B cell (primary cell): ENCODE data around the gene CACNA2D4. TPM values are rescaled to one million over a fixed set of nuclear protein-coding genes. Genes with fewer than 3 reads are reported as not detected.

Source experiments
- ATAC-seq: fragments of 200-7000 bp; cut with Tn5 transposase; one replicate; pipeline ENCODE4 v1.10.0; 2021; ENCODE audit warnings: low read depth, mild to moderate bottlenecking, moderate number of reproducible peaks, moderate library complexity
- CTCF ChIA-PET: fragments of 350-600 bp; sonication (Branson Sonifier 250); formaldehyde crosslinking; loops from one replicate; lab custom pipeline; 2021; ENCODE audit warnings: antibody characterized with exemption, inconsistent platforms; lab: Charles Lee
- POLR2A ChIA-PET: fragments of 350-600 bp; sonication (Branson Sonifier 250); formaldehyde crosslinking; loops from one replicate; lab custom pipeline; 2021; ENCODE audit warnings: antibody characterized with exemption; lab: Charles Lee
- DNase-seq: peaks from one replicate; pipeline ENCODE4 v3.0.0; 2013
- H2AFZ ChIP-seq: 2 replicates; pipeline ENCODE4 v1.6.1; 2012; ENCODE audit warnings: mild to moderate bottlenecking, low read depth, low read length; ENCODE audit not compliant: insufficient read depth, poor library complexity, severe bottlenecking
- H3K27ac ChIP-seq, 2 donors: 1 replicate in 1 of 2; 2 replicates in 1 of 2; pipeline ENCODE4 v1.5.1; 2012 to 2013; ENCODE audit warnings: low read length in 2 of 2, mild to moderate bottlenecking in 2 of 2, moderate library complexity in 1 of 2
- H3K27me3 ChIP-seq, 4 experiments: fragments of 200-600 bp in 1 of 4; sonication (generic) in 1 of 4; replicated peaks in 1 of 4; 1 replicate in 2 of 4; 2 replicates in 2 of 4; pipeline versions ENCODE4 v1.6.1 to v1.7.0; 2013 to 2016; ENCODE audit warnings: low read length in 3 of 4, mild to moderate bottlenecking in 2 of 4, mixed read lengths in 1 of 4, moderate library complexity in 1 of 4; ENCODE audit not compliant: insufficient read depth in 4 of 4, control insufficient read depth in 3 of 4; ENCODE audit errors: control extremely low read depth in 1 of 4
- H3K36me3 ChIP-seq, 2 experiments: replicated peaks in 1 of 2; 1 replicate in 1 of 2; 2 replicates in 1 of 2; pipeline versions ENCODE4 v1.6.1 to v1.7.1; 2013; ENCODE audit warnings: low read length in 1 of 2; ENCODE audit not compliant: insufficient read depth in 2 of 2, control insufficient read depth in 1 of 2; ENCODE audit errors: control extremely low read depth in 1 of 2, extremely low read depth in 1 of 2
- H3K4me1 ChIP-seq, 2 donors: fragments of 200-600 bp in 1 of 2; sonication (generic) in 1 of 2; 1 replicate in 1 of 2; 2 replicates in 1 of 2; pipeline versions ENCODE4 v1.5.1 to v1.6.1; 2013 to 2017; ENCODE audit warnings: low read length in 2 of 2; ENCODE audit not compliant: control insufficient read depth in 2 of 2, insufficient read depth in 2 of 2
- H3K4me2 ChIP-seq: replicated peaks from 2 replicates; pipeline ENCODE3; 2012; ENCODE audit warnings: mild to moderate bottlenecking, low read depth, low read length; ENCODE audit not compliant: poor library complexity, severe bottlenecking
- H3K4me3 ChIP-seq, 5 experiments: fragments of 200-600 bp in 1 of 5; sonication (generic) in 1 of 5; 1 replicate in 3 of 5; 2 replicates in 2 of 5; pipeline versions ENCODE4 v1.5.1 to v1.7.0; 2011 to 2016; ENCODE audit warnings: low read length in 4 of 5, mild to moderate bottlenecking in 4 of 5, low read depth in 2 of 5, control low read depth in 1 of 5, moderate library complexity in 1 of 5; ENCODE audit not compliant: insufficient read depth in 1 of 5; ENCODE audit errors: control extremely low read depth in 1 of 5, extremely low read depth in 1 of 5
- H3K79me2 ChIP-seq: fragments of 200-600 bp; sonication (generic); one replicate; pipeline ENCODE4 v1.6.0; 2016; ENCODE audit warnings: low read length; ENCODE audit not compliant: control insufficient read depth, insufficient read depth
- H3K9ac ChIP-seq: fragments of 200-600 bp; sonication (generic); 2 replicates; pipeline ENCODE4 v1.6.1; 2017; ENCODE audit warnings: mild to moderate bottlenecking, low read length, moderate library complexity
- H3K9me3 ChIP-seq, 3 donors: one replicate each; pipeline versions ENCODE4 v1.6.1 to v1.7.1; 2013; ENCODE audit warnings: low read length in 2 of 3; ENCODE audit not compliant: control insufficient read depth in 2 of 3, insufficient read depth in 1 of 3; ENCODE audit errors: control extremely low read depth in 1 of 3
- H4K20me1 ChIP-seq: 2 replicates; pipeline ENCODE4 v1.6.0; 2012; ENCODE audit warnings: mild to moderate bottlenecking, low read length; ENCODE audit not compliant: insufficient read depth, control insufficient read depth, poor library complexity, severe bottlenecking
- H3K27ac Mint-ChIP-seq: one replicate; pipeline ENCODE4 v1.8.0; 2021; ENCODE audit warnings: mixed read lengths
- H3K27me3 Mint-ChIP-seq: one replicate; pipeline ENCODE4 v1.8.0; 2021; ENCODE audit warnings: mixed read lengths
- H3K4me1 Mint-ChIP-seq: one replicate; pipeline ENCODE4 v1.8.0; 2021; ENCODE audit warnings: mixed read lengths
- H3K4me3 Mint-ChIP-seq: one replicate; pipeline ENCODE4 v1.8.0; 2021; ENCODE audit warnings: mixed read lengths
- H3K9me3 Mint-ChIP-seq: one replicate; pipeline ENCODE4 v1.8.0; 2022; ENCODE audit warnings: mixed read lengths; ENCODE audit not compliant: insufficient read depth
- CTCF ChIP-seq: fragments of 200-600 bp; IDR thresholded peaks from one replicate; pipeline ENCODE4 v1.8.0; 2022; ENCODE audit warnings: antibody characterized with exemption, mild to moderate bottlenecking
- EZH2 ChIP-seq: IDR thresholded peaks from 2 replicates; pipeline ENCODE4 v1.6.1; 2012; ENCODE audit warnings: borderline replicate concordance, low read depth, mild to moderate bottlenecking, moderate library complexity, low read length; ENCODE audit not compliant: insufficient read depth, poor library complexity, severe bottlenecking
- WGBS: methylation state at CpG from one replicate; pipeline ENCODE4 v1.1.5; 2013; ENCODE audit warnings: missing lambda C conversion rate; ENCODE audit not compliant: insufficient coverage; 5-methylcytosine and 5-hydroxymethylcytosine counted together
- intact Hi-C: fragments of 100-400 bp; cut with micrococcal nuclease; formaldehyde crosslinking; loops from one replicate; pipeline ENCODE4 v1.10.0; 2022
- polyA plus RNA-seq: library from polyadenylated mRNA; depleted of rRNA; stranded (reverse); fragments of >200 nt; gene quantifications from 2 replicates; pipeline ENCODE4 v1.2.3, GENCODE V29; 2012
- total RNA-seq, 2 donors: library from RNA; stranded (reverse); fragments of 120-200 nt in 1 of 2; gene quantifications; 1 replicate in 1 of 2; 2 replicates in 1 of 2; pipeline versions ENCODE4 v1.2.3 to v1.2.4, GENCODE V29; 2013 to 2022

The CACNA2D4 gene
- total and polyA plus RNA-seq, 2 donors (not counting 1 experiment from before 2014, with no cell fraction given): 6.0 to 7.4 TPM

- ChIA-PET POLR2A (no interaction called here), CTCF (no interaction called here)
Measured at GRCh38 chr12:1846421-1847405, 71.7 kb downstream of the CACNA2D4 start.

More at GRCh38 chr12:1846421-1847405, 71.7 kb downstream of the CACNA2D4 start:
- Mint-ChIP-seq H3K27ac (no peak overlapping the region), H3K4me1 (peaks cover 17% of the 10 kb centered on the region), H3K27me3 (peaks cover 3% of the 10 kb centered on the region), H3K9me3 (no peaks in the 10 kb centered on the region), H3K4me3 (no peak overlapping the region)
- Histone ChIP-seq H3K27me3 (peaks cover 0 to 4% (median 0%) of the 10 kb centered on the region in 4 experiments), H4K20me1 (no peaks in the 10 kb centered on the region), H3K9me3 (no peaks in the 10 kb centered on the region), H3K9ac (no peak overlapping the region), H3K4me2 (no peak overlapping the region), H3K79me2 (no peaks in the 10 kb centered on the region), H3K27ac (no peak overlapping the region), H3K36me3 (no peaks in the 10 kb centered on the region), H3K4me1 (peaks cover 10 to 16% of the 10 kb centered on the region in 2 donors), H2AFZ (no peak overlapping the region), H3K4me3 (no peak overlapping the region)
- WGBS: 87% methylated on average over 20 of the region's 24 CpGs
- DNase-seq (no peak), ATAC-seq (no peak)
- no peak for TF ChIP-seq EZH2
- TF ChIP-seq CTCF: no peak
- intact Hi-C loops: no loop called here
